Glomerular visceral epithelial cell (primary cell): Measurements from ENCODE around the gene EXOSC7.

Source experiments
- DNase-seq: peaks from one replicate; pipeline ENCODE4 v3.0.0-alpha.2; 2016; ENCODE audit errors: extremely low spot score

Gene EXOSC7

GRCh38 chr3:44992555-44993470 lies 16.8 kb downstream of the EXOSC7 start:
- no peak for DNase-seq

DNA sequence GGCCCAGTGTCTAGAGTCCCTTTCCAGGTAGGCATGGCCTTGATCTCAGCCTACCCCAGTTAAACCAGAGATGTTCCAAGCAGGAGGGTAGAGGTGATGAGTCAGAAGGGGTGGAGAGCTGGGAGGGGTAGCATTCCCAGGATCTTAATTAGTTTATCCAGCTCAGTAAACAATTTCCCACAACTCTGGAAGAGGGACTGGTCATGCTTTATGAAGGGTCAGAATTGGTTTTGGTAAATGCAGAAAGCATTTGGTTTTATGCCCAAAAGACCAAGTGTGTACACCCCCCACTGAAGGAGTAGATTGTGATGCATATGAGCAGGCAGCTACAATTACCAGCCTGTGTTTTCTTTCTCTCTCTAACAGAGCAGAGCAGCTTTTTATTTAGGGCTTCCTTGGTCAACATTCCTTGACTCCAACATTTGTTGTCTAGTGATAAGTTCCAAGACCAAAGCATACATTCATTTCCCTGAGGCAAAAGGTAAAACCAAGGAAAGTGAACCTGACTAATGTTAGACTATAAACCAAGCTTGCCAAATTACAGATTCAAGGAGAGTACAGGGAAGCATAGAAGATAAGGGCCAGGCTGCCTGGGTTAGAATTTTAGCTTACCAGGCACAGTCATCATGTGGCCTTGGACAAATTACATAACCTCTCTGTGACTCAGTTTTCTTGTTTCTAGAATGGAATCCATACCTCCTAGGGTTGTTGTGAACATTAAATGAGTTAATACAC lies 17.6 kb downstream of the EXOSC7 start:
- peak; percentile 7 for DNase-seq

GRCh38 chr3:44995142-44995770 lies 19.2 kb downstream of the EXOSC7 start:
- peak; percentile 26 for DNase-seq

DNA sequence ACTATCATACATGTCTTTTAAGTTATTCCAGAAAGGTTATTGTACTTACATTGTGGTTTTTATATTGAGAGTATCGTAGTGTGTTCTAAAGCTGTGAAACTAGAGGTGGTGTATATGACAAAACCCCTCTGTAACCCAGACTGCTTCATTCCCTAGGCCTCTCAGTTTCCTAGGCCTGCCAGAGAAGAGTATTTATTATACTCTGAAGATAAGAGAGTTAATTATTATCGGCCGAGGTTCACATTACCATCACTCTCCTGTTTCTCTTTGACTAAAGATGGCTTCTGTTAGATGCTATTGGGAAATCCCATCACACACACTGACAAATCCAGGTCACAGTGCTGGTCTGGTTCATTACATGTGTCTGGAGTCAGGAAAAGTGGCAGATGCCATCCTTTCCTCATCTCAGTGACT lies 20.5 kb downstream of the EXOSC7 start:
- DNase-seq = no peak

DNA sequence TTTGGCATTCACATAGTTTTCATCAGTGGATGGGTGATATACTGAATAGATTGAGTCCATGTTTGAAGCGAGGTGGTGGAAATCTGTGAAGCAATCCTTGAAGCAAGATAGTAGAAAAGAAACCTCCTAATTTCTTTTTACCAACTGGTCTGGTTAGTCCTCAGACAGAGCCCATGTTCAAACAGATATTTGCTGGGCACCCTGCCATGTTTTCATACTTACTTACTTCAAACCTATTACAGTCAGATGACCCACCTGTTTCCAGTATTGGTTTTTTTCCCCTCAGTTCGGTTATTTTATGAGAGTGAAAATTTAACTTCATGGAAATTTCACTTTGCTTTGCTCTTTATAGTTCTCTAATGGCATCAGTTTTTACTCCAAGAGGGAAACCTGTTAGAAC lies 23.7 kb downstream of the EXOSC7 start:
- no peak for DNase-seq

- DNase-seq = no peak
These were observed 24.8 kb downstream of the EXOSC7 start for GRCh38 chr3:45000823-45001222.

- DNase-seq = no peak
These were observed 25.7 kb downstream of the EXOSC7 start for GRCh38 chr3:45001738-45002137.

GRCh38 chr3:45002139-45002660 lies 26.2 kb downstream of the EXOSC7 start:
- DNase-seq = no peak

DNA sequence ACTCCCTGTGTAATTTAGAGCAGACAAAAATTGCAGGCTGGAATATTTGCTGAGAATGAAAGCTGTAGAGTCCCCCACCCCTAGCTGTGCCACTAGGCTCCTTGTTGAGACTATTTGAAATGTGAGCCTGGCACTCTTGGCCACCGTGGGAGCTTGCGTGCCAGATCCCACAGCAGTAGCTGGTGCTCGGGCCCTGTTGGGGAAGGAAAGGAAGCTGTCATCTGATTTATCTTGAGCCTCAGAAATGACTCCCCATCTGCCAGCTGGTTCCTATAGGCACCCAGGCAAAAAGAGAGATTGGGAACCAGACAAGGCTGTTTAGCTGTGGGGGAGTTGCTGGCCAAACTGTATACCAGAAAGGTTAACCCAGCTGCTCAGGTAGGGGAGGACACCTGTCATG lies 26.7 kb downstream of the EXOSC7 start:
- DNase-seq = no peak

DNA sequence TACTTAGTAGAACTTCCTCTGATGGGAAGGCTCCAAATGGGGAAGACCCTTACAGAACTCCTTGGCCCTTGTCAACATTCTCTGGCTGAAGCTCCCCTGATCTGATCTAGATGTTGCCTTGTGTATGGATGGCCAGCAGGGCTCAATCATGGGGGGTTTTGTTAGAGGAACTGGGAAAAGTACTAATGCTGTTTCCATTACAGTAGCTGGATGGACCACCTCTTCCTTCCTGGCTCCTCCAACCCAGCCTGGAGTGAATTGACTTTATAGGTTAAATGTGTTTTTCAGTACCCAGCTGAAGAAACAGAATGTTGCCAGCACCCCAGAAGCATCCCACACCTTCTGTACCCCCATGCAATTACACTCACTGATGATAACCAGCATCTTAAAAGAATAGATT lies 27.4 kb downstream of the EXOSC7 start:
- DNase-seq = no peak

- DNase-seq = no peak
These were observed 27.8 kb downstream of the EXOSC7 start for GRCh38 chr3:45003859-45004258.

DNA sequence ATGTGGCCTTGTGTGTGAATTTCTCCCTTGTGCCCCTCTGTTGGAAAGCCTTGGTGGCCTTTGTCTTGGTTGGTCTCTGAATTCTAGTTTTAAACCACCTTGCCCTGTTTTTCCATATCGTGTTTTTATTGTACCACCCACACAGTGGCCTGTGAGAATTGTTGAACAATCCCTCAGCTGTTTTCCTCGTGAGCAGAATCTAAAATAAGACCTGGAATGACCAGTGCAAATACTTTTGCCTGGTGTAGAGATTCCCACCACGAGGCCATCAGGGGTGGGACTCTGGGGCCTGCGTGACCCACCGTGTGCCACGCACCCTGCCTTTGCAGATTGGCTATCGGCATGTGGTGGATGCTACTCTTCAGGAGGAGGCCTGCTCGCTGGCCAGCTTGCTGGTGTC lies 31.0 kb downstream of the EXOSC7 start:
- no peak for DNase-seq

DNA sequence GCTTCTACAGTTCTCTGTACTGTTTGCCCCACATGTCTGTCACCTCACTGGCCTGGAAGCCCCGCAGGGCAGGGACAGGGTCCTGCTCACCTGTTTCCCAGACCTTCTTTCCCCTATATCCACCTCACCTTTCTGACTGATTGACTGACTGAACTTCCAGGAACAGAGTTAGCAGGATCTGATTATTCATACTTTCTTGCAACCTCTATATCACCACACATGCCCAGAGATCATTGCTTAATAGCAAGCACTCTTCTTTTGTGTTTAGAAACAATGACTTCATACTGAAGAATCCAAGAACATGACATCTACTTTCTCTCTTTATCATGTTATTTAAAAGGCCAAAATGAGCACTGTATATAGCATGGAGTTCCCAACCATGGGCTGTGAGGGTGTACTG lies 32.1 kb downstream of the EXOSC7 start:
- DNase-seq = no peak

DNA sequence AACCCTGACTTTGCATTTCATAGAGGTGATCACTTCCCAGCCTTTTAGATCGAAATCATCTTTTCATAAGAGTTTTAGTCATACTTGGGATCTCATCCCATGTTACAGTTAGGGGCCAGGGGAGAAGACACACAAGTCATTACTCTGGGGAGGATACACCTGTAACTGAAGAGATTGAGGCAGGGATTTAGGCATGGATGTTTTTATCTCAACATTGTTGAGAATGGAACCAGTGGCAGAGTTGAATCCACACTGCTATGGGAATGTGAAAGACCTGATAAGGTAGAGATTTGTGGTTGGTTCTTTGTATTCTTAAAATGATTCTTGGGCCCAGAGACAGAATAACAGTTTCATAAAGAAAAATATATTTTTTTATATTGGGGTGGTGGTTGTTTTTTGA lies 33.8 kb downstream of the EXOSC7 start:
- DNase-seq = no peak

DNA sequence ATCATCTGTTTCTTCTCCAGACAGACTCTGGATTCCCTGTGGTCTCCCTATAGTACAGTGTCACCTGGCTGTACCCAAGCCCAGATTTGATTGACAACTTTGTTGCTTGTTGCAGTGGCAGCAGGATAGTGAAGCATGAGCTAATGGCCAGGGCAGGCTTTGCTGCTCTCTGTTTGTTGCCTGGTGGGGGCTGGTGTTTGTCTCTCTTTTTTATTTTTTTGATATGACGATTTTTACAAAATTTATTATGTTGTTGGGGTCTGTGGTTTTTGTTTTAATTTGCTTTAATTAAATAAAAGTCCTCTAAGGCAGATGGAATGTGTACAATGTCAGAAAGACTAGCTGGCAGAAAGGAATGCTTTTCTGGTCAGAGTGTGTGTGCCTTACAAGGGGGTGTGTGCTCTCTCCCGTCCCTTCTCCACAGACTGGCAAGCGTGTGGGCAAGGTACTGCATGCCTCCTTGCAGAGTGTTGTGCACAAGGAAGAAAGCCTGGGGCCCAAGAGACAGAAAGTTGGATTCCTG lies 34.8 kb downstream of the EXOSC7 start:
- peak; percentile 88 for DNase-seq

DNA sequence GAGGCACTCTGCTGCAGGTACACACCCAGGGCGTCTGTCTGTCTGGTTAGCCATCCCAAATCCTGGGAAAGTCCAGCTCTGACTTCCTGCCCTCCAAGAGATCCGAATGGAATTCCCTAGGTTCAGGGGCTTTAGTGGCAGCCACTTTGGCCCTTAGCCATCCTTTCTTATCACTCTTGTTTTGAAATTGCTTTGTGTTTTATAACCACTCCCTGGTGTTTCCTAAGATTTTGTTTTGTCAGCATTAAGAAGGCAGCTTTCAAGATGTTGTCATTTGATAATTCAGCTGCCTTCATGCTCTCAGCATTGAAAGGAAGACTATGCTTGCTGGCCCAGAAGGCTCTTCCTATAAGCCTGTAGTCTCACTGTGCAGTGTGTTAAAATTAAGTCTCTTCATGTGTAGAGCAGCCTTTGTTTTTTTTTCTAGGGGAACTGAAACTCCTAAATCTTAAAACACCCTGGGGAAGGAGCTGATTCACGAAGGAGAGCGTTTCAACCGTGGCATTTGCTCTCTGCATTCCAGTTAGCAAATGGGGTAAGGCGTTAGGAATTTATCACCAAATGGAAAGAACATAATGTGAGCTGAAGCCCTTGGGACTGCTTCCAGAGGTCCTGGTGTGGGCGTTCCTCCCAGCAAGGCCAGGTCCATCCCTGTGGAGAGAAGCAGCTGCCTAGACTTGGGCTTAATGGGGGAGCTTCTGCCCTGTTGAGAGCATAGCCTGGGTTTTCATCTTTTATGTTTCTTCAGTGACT lies 35.9 kb downstream of the EXOSC7 start:
- peak; percentile 83 for DNase-seq

- DNase-seq = no peak
These were observed 36.5 kb downstream of the EXOSC7 start for GRCh38 chr3:45012577-45012976.

- DNase-seq = no peak
These were observed 40.9 kb downstream of the EXOSC7 start for GRCh38 chr3:45016916-45017315.

DNA sequence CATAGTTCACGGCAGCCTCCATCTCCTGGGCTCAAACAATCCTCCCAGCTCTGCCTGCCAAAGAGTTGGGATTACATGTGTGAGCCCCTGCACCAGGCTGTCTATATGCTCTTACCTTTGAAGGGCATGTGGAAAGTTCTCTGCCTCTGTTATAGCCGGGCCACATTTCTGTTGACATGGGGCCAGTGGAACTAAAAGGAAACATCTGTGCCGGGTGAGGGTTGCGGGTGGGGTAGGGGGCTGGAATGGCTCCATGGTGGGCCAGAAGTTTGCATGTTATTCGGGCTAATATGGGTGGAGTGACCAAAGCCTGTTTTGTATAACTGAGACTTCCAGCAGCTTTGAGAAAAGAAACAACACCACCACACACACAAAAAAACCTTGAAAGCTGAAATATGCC lies 41.8 kb downstream of the EXOSC7 start:
- DNase-seq = no peak

DNA sequence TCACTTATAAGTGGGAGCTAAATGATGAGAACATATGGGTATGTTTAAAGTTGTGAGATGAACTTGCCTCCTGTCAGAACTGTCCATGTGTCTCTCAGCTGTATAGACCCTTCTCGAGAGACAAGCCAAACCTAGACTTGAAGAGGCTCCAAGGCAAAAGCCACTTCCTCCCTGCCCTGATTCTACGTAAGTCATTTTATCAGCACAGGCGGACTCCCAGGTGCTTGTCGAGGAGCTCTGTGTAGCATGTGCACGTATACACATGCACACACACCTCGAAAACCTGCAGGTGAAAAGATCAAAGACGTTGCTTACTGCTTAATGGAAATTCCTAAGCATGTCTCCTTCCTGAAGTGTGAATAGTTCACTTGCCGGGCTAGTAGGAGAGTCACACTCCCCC lies 44.5 kb downstream of the EXOSC7 start:
- no peak for DNase-seq

GRCh38 chr3:45021524-45022297 lies 45.7 kb downstream of the EXOSC7 start:
- DNase-seq = no peak
